ENCODE results near the gene PDXK.

PDXK gene

GRCh38 chr21:43723648-43724047, 4.7 kb downstream of the PDXK start:
- DNase-seq (ENCODE audit: low spot score) (no peak), FAIRE-seq (no peak)

- no peak for DNase-seq (ENCODE audit: low spot score)
- FAIRE-seq = peak; percentile 75
These were observed 8.0 kb downstream of the PDXK start for GRCh38 chr21:43726686-43727518.

DNA sequence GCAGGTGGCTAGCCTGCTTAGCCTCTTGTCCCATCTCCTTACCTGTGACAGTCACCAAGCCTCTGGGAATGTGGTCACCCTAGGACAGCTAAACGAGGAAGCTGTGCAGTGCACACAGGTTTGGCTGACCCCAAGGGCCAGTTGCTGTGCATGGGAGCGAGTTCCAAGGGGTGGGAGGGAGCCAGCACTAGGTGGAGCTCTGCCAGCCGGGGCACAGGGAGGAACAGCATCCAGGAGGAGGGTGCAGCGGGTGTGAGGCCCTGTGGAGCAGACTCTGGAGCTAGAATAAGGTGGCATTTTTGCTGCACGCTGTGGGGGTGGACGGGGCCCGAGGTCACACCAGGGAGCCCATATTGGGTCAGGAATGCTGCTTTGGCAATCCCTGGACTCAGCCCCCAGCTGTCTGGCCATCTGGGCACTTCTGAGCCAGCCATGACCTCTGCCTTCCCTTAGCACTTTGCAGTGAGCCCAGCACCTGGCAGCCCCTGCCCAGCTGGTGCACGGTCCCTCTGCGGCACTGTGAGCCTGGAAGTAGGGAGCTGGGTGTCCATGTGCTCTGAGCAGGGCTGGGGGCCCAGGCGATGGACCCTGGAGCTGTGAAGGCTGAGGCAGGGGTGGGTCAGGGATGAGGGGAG, 8.7 kb downstream of the PDXK start:
- FAIRE-seq (no peak), DNase-seq (ENCODE audit: low spot score) (peak; percentile 36)

DNA sequence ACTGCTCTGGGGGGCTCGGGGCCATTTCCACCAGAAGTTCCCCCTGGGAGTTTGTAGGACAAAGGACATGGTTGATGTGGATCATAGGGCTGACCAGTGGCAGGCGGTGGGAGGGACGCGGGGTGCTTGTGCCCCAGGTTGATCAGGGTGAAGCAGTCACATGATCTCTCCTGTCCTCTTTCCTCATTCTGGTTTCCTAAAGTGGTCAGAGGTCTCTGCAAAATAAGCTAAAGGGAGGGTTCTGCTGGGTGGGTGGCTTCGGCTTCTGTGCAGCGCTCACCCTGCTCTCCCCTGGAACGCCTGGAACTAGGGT, 9.2 kb downstream of the PDXK start:
- DNase-seq (ENCODE audit: low spot score) (no peak), FAIRE-seq (no peak)

DNA sequence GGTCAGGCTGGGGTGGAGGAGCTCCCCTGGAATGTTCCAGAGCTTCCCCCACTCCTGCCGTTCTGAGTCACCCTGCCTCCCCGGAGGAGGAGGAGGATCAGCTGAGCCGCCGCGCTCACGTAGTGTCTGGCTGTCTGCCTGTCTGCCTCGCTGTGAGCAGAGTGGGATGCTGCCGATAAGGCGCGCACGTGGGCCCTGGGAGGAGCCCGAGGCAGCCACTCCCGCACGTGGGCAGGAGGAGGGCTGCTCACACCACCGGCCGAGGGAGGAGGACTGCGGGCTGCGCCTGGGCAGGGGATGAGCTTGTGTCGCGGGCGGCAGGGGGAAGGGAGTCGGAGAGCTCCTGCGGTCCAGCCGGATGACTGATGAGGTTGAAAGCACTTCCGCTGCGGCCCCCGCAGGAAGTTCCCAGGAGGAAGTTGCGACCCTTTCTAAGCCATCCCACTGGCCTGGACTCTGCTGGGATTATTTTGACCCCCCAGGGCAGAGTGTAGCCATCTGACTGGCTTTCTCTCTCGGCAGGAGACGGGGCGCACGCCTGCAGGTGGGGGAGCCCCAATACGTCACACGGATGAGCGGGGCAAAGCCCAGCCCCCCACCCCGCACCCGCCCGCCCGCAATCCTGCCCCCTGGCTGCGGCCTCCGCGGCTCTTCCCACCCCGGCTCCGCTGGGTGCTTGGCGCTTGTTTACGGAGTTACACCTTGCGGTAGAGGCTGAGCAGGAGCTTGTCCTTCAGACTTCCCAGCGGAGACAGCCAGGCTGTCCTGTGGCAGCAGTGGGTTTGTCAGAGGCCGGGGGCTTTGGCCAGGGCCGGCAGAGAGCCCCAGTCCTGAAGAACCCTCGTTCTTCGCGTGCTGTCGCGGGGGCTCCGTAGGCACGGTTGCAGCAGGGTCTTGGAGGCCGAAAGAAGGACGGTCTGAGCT, 9.8 kb downstream of the PDXK start:
- FAIRE-seq = peak; percentile 90
- peak; percentile 92 for DNase-seq (ENCODE audit: low spot score)

DNA sequence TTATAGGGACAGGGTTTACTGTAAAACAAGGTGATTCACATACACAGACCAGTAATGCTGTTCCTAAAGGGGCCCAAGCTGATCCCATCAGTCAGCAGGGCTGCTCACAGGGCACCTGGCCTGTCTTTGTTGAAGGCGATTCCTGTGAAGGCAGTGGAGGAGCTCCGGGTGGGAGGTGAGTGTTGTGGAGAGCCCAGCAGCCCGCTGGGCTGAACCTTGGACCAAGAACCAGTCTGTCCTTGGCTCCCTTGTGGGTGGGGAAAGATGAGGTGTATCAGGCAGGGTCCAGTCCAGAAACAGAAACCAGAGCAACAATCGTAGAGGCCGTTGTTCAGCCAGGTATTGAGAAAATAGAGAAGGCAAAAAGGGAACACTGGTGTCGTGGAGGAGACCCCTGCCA, 12.5 kb downstream of the PDXK start:
- no peak for FAIRE-seq
- DNase-seq (ENCODE audit: low spot score) = no peak

- no peak for FAIRE-seq
- DNase-seq (ENCODE audit: low spot score) = no peak
These were observed 13.2 kb downstream of the PDXK start for GRCh38 chr21:43731891-43732711.

- FAIRE-seq (no peak), DNase-seq (ENCODE audit: low spot score) (no peak)
These were observed 14.1 kb downstream of the PDXK start for GRCh38 chr21:43733060-43733459.

GRCh38 chr21:43733529-43734071, 14.7 kb downstream of the PDXK start:
- FAIRE-seq = no peak

DNA sequence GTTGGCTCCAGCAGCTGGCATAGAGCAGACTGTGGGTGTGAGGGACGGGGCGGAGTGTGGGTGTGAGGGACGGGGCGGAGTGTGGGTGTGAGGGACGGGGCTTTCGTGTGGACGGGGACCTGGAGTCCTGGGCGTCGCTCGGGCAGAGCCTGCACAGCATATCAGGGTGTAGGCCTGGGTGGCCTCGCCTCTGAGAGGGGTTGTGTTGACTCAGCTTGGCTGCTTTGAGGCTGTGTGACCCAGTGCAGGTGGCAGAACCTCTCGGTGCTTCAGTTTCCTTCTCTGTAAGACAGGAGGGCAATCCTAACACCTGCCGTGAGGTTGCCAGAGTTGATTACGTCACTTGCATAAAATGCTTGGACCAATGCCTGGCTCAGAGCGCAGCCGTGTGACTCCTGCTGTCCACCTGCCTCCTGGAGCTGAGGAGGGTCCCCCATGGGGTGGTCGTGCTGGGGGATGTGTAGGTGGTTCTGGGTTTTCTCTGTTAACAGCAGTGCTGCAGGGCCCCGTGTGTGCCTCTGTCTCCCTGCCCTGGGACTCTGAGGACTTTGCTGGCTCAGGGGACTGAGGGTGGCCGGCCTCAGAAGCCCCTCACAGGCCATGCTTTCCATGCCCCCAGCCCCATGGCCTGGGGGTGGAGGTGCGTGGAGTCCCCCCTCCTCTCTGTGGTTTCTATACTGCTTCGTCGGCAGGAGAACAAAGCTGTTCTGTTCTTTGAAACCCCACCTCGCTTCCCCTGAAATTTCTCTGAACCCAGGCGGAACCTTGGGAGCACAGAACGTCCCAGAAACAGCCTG, 15.4 kb downstream of the PDXK start:
- DNase-seq (ENCODE audit: low spot score) = no peak
- no peak for FAIRE-seq

More at GRCh38 chr21:43733529-43734071, 14.7 kb downstream of the PDXK start:
- DNase-seq (ENCODE audit: low spot score) = no peak

DNA sequence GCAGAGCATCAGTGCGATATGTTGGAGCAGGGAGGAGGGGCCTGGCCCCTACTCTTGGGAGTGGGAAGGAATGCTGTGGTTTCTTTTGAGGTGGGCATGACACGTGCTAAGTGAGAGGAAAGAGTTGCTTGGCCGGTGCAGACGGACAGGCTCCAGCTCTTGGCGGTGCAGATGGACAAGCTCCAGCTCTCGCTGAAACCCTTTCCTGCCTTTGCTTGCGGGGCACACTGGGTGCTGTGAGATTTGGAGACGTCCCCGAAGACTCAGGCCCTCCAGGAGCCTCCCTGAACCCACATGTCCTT, 15.9 kb downstream of the PDXK start:
- FAIRE-seq (no peak), DNase-seq (ENCODE audit: low spot score) (peak; percentile 41)

DNA sequence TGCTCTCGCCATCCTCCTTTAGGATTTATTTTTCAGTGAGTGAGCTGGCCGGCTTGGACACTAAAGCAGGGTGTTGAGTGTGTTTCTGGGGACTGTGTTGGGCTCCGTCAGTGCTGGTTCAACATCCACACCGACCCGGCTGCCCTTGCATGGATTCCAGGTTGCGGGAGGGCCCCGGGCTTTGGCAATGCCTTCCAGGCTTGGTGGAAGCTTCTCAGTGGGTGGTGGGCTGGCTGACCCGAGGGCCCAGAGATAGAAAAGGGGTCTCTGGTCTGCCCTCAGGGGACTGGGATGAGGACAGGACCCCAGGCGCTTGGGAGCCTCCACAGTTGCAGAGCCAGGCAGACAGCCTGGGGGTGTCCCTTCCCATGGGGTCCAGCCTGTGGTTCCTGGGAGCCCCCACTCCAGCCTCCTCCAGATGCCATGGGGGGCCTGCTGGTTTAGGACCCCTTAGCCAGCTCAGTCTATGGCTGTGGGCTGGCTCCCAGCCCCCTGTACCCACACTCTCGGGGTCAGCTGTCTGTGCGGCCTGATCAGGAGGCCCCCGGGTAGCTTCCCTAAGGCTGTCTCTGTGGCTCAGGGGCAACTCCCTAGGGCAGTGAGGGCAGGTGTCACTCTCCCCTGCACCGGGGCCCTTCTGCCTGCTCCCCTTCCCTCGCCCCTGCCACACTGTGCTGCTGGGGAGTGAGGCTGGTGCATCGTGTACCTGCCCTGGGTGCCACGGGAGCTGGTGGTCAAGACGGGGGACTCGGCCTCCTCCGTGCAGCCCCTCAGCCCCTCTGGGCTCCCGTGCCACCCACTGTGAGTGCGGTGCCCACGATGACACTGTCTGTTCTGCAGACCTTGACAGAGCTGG, 16.5 kb downstream of the PDXK start:
- DNase-seq (ENCODE audit: low spot score) (no peak), FAIRE-seq (no peak)

DNA sequence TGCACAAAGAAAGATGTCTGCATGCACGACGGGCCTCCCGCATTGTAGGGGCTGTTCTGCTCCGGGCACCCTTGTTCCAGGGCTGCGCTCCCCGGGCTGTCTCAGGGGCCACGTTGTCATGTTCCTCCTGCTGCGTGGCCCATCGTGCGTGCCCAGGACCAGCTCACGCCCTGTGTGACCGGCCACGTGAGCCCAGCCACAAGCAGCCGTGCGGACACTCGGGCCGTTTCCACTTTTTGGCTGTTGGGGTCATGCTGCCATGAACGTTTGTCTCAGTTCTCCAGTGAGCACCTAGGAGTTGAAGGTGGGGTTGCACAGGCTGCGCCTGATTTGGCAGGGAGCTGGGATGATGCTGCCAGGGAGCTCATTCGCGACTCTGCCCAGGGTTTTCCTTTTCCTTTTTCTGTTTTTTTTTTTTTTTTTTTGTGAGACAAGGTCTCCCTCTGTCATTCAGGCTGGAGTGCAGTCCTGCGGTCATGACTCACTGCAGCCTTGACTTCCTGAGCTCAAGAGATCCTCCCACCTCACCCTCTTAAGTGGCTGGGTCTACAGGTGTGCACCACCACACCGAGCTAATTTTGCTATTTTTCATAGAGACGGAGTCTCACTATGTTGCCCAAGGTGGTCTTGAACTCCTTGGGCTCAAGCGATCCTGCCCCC, 17.4 kb downstream of the PDXK start:
- DNase-seq (ENCODE audit: low spot score) = no peak
- FAIRE-seq = no peak

GRCh38 chr21:43737158-43737950, 18.4 kb downstream of the PDXK start:
- DNase-seq (ENCODE audit: low spot score) = no peak
- FAIRE-seq = no peak

GRCh38 chr21:43739621-43740435, 20.9 kb downstream of the PDXK start:
- DNase-seq (ENCODE audit: low spot score) (peak; percentile 21), FAIRE-seq (peak; percentile 68)

DNA sequence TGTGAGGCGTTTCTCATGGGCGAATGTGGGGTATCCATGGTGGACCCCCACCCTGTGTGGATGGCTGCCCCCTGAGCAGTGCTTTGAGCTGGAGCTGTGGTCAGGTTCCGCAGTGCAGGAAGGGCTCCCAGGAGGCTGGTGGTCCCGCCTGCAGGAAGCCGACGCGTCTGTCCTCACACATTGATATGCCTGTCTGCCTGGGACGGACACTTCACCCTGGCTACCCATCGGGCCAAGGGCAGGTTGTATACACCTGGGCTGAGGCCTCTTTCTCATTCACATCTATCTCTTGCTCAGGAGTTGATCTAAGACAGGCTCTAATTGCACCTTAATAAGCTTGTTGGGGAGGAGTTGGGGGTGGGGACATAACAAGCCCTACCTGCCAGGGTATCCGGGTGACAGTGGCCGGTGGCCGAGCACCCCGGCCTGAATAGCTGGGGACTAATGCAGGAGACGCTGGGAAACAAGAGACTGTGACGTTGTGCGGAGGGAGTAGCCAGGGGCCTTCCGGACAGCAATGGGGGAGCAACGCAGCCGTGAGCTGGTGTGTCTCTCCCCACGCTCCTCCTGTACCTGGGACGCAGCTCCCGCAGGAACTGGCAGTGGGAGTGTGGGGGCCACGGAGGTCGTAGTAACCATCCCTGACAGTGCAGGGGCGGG, 21.7 kb downstream of the PDXK start:
- no peak for FAIRE-seq
- DNase-seq (ENCODE audit: low spot score) = peak; percentile 23
